Stimulated activated naive CD8-positive, alpha-beta T cell treated with anti-CD3 and anti-CD28 coated beads, Interleukin-15, Interleukin-2, amounts not matched to agents 100 ng/mL and 50 ng/mL, for 24 hours (primary cell): ENCODE measurements around the gene BRINP1.

Source experiments
- H3K27ac Mint-ChIP-seq: one replicate; pipeline ENCODE4 v1.8.0; 2021; ENCODE audit warnings: mild to moderate bottlenecking, mixed read lengths
- H3K27me3 Mint-ChIP-seq: one replicate; pipeline ENCODE4 v1.8.0; 2021; ENCODE audit warnings: mixed read lengths
- H3K36me3 Mint-ChIP-seq: one replicate; pipeline ENCODE4 v1.8.0; 2021; ENCODE audit warnings: low read depth, mixed read lengths
- H3K4me1 Mint-ChIP-seq: one replicate; pipeline ENCODE4 v1.8.0; 2021; ENCODE audit warnings: low read depth, mixed read lengths
- H3K4me3 Mint-ChIP-seq: one replicate; pipeline ENCODE4 v1.8.0; 2021; ENCODE audit warnings: mild to moderate bottlenecking, mixed read lengths
- H3K9me3 Mint-ChIP-seq: one replicate; pipeline ENCODE4 v1.8.0; 2021; ENCODE audit warnings: mixed read lengths

BRINP1 gene

DNA sequence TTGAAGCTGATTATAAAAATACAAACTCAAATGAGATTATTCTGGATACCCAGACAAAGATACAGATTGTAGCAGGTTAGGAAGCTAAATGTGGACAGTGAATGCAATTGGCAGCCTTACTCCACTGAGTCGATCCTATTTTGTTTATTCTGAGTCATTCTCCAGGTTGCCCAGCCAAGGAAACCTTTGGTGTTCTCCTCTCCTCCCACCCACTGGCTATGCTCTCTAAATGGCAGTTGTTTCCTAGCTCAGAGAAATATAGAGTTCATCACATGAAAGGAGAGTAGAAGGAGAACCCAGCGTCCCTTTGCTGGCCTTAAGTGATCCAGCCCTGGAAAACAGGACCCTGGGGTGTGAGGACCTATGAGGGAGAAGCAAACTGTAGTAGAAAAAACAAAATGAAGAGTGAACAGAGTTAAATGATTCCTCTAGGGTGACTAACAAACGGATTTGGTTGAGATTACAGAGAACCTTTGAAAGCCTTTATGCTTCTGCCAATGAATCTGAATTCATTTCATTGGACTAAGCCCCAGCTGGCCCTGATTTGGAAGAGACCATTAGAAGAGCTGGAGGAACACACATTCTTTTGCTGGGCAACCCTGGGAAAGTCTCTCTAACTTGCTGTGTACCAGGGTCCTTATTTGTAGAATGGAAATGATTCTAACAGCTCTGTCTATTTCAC is 95.1 kb downstream of the BRINP1 start:
- Mint-ChIP-seq H3K36me3 (no peaks in the 10 kb centered on the region), H3K4me1 (no peaks in the 10 kb centered on the region), H3K27ac (no peak overlapping the region), H3K27me3 (peaks cover 3% of the 10 kb centered on the region), H3K4me3 (no peak overlapping the region), H3K9me3 (no peaks in the 10 kb centered on the region)

DNA sequence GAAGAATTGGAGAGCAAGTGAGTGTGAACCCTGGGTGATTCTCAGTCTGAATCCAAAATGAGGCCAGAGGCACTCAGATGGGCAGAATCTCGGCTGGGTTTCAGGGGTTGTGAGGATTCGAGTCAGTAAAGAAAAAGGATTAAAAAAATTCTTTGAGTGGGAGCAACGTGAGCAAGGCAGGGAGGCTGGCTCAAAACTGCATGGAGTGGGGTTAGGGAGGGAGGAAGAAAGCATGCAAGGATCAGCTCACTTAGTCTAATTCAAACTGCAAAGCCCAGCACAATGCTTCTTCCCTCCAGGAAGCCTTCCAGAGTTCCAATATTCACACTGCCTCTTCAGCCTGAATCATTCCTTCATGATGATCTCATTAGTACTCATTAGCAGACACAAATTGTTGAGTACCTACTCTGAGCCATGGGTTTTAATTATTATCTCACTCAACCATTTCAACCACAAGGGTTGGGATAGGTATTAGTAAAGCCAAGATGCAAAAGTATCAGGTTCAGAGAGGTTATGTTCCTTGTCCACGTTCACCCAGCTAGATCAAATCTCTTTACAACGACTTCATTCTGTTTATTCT is 95.8 kb downstream of the BRINP1 start:
- Mint-ChIP-seq H3K27me3 (peaks cover 3% of the 10 kb centered on the region), H3K4me1 (no peaks in the 10 kb centered on the region), H3K9me3 (no peaks in the 10 kb centered on the region), H3K4me3 (no peak overlapping the region), H3K27ac (no peak overlapping the region), H3K36me3 (no peaks in the 10 kb centered on the region)

DNA sequence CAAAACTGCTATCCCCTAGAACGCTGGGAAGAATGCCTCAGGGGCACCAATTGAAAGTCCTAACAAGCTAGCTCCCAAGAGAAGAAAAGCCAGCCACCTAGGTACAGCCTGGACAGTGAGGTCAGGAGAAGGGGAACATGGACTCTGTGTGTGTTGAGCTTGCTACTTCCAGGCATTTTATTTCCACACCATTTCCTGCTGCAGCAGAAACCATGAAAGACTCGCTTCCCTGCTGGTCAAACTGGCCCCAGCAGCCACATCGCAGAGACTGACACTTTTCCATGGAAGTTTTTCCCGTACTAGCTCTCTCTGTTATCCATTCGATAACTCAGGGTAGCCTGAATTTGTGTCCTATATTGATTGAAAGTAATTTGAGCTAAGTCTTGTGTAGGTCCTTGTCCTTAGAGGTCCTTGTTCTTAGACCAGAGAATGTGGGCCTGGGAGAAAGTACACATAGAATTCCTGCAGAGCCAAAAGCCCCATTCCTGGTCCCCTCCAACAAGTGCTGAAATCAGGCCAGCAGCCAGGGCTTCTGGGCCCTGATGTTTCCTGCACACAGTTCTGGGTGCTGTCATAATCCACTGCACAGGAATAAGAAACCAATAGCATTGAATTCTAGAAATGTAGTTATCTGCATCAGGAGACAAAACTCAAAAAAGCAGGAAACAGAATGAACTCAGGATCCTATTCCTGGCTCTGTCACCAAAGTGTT is 96.6 kb downstream of the BRINP1 start:
- H3K4me3 Mint-ChIP-seq, result no peak overlapping the region
- H3K4me1 Mint-ChIP-seq, result no peaks in the 10 kb centered on the region
- peaks cover 3% of the 10 kb centered on the region for H3K27me3 Mint-ChIP-seq
- H3K9me3 Mint-ChIP-seq, result no peaks in the 10 kb centered on the region
- H3K36me3 Mint-ChIP-seq, result no peaks in the 10 kb centered on the region
- H3K27ac Mint-ChIP-seq, result no peak overlapping the region

DNA sequence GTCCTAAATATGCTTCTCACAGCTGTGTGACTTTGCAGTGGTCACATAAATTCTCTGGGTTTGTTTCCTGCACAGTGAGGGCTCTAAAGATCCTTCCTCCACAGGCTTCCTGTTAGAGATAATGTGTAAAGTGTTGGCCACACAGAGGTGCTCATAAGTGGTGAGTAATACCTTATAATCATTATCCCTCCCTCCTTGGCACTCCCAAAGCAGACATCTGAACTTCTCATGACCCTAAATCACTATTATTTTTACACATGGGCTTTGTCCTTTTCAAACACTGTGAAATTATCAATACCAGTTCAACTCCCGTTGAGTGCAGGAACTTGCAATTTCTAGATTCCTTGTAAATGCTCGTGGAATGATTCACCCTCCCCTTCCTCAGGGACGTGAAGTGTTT is 100.2 kb downstream of the BRINP1 start:
- Mint-ChIP-seq H3K4me3 (no peak overlapping the region), H3K27me3 (peaks cover 4% of the 10 kb centered on the region)

DNA sequence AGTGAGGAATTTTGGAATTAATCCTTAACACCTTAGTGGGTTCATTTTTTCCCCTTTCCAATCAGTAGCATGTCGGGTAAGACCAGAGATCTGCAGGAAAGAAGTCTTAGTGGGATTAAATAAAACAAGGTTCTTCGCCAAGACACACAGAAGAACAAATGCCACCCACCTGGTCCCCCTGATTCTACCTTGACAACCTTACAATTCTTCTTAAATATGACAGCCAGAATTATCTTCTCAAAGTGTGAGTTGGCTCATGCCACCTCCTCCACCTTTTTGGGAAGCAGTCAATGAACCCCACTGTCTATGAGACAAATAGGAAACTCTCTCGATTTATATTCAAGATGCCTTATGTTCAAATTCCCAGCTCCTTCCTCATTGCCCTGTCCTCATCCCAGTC is 105.1 kb downstream of the BRINP1 start:
- Mint-ChIP-seq H3K4me1 (no peaks in the 10 kb centered on the region), H3K9me3 (peaks cover 12% of the 10 kb centered on the region), H3K4me3 (no peak overlapping the region), H3K36me3 (no peaks in the 10 kb centered on the region), H3K27me3 (peaks cover 4% of the 10 kb centered on the region), H3K27ac (no peak overlapping the region)

More for the DNA sequence above, 100.2 kb downstream of the BRINP1 start:
- peaks cover 12% of the 10 kb centered on the region for H3K9me3 Mint-ChIP-seq
- H3K27ac Mint-ChIP-seq, result no peak overlapping the region
- no peaks in the 10 kb centered on the region for H3K36me3 Mint-ChIP-seq
- no peaks in the 10 kb centered on the region for H3K4me1 Mint-ChIP-seq

DNA sequence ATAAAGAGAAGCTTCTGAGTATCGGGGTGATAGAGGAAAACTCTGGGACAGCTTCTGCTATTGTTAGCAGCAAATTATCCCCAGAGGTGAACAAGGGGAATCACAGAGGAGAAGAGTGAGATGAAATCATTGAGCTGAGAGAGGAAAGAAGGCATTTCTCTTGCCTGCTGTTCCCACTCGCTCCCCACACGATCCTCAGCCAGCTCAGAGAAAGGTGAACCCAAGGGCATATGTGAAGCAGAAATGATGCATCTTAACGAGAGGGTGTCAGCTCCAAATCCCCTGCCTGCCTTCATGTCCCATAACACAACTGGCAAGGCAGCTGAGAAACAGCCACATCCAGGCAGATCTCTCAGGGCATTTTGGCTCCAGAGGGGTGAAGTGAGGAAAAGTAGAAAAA is 111.6 kb downstream of the BRINP1 start:
- Mint-ChIP-seq H3K27ac (no peak overlapping the region), H3K4me3 (no peak overlapping the region), H3K36me3 (no peaks in the 10 kb centered on the region), H3K9me3 (peaks cover 7% of the 10 kb centered on the region), H3K27me3 (no peaks in the 10 kb centered on the region), H3K4me1 (no peaks in the 10 kb centered on the region)

DNA sequence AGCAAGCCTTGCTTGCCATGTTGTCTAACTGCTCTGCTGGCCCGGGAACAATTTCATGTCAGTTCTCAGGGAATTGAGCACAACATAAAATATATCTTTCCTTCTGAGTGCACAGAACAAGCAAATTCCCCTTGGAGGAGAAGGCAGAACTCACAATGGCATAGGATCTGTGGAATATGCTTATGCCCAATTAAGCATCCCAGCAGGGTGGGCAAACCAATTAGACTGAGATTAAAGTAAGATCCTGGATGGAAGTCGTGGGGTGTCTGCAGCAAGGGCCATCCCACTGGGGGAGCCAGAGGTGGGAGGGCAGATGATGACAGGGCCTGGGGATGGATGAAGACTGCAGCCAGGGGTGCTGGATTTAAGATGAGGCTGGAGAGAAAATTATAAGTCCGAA is 114.1 kb downstream of the BRINP1 start:
- Mint-ChIP-seq H3K4me3 (no peak overlapping the region), H3K27me3 (no peaks in the 10 kb centered on the region), H3K36me3 (no peaks in the 10 kb centered on the region), H3K4me1 (no peaks in the 10 kb centered on the region), H3K27ac (no peak overlapping the region), H3K9me3 (peaks cover 7% of the 10 kb centered on the region)

DNA sequence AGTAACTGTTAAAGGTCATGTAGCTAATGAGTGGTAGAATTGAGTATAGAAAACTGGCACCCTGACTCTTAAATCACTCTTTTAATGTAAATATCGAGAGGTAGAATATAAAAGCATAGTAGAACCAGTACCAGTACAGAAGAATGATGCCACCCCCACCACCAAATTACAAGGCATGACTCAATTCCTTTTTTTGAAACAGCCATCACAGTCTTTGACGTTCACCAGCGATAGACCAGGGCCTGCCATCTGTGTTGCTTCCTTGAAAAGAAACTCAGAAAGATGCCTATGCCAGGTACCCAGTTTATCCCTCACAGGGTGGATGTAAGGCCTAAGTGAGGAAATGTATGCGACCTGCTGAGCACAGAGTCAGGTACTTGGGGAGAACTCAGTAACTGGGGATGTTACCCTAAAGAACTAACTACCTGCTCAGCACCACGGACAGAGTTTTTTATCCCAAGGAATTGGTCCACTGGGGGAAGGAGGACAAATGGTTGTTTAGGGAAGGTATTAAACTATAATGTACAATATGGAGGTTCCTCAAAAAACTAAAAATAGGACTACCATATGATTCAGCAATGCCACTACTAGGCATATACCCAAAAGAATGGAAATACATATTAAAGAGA is 116.5 kb downstream of the BRINP1 start:
- no peaks in the 10 kb centered on the region for H3K36me3 Mint-ChIP-seq
- H3K27ac Mint-ChIP-seq, result no peak overlapping the region
- no peaks in the 10 kb centered on the region for H3K4me1 Mint-ChIP-seq
- peaks cover 11% of the 10 kb centered on the region for H3K9me3 Mint-ChIP-seq
- H3K4me3 Mint-ChIP-seq, result no peak overlapping the region
- H3K27me3 Mint-ChIP-seq, result no peaks in the 10 kb centered on the region

DNA sequence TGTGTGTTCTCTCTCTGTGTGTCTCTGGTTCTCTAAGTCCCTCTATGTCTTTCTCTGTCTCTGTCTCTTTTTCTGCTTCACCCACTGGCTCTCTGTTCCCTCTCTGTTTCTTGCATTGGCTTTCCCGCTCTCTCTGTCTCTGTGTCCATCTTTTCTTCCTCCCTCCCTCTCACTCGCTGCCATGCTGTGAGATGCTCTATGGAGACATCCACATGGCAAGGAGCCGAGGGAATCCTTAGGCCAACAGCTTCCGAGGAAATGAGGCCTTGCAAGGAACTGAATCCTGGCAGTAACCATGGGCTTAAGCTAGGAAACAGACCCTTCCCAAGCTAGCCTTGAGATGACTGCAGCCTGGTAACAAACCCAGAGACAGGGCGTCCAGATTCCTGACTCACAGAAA is 117.3 kb downstream of the BRINP1 start:
- H3K27ac Mint-ChIP-seq, result no peak overlapping the region
- H3K4me1 Mint-ChIP-seq, result no peaks in the 10 kb centered on the region
- H3K9me3 Mint-ChIP-seq, result peaks cover 12% of the 10 kb centered on the region
- H3K36me3 Mint-ChIP-seq, result no peaks in the 10 kb centered on the region
- no peaks in the 10 kb centered on the region for H3K27me3 Mint-ChIP-seq
- no peak overlapping the region for H3K4me3 Mint-ChIP-seq

DNA sequence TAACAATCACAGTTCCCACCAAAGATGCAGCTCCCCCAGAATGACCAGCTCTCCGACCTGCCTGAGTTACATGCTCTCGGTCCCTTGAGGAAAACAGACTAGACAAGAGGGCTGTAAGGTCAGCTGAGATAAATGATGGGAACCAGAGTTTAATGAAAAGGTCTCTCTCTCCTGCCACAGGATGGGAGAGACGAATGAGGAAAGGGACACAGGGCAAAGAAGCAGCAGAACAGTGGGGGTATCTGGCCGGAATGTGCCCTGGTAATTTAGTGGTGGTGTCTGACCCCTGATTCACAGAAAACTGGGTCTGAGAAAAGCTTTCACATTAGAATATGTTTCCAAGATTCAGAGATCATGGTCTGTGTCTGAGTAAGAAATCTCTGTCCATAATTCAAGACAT is 118.5 kb downstream of the BRINP1 start:
- no peaks in the 10 kb centered on the region for H3K36me3 Mint-ChIP-seq
- H3K4me3 Mint-ChIP-seq, result no peak overlapping the region
- no peak overlapping the region for H3K27ac Mint-ChIP-seq
- peaks cover 12% of the 10 kb centered on the region for H3K9me3 Mint-ChIP-seq
- no peaks in the 10 kb centered on the region for H3K4me1 Mint-ChIP-seq
- H3K27me3 Mint-ChIP-seq, result no peaks in the 10 kb centered on the region

DNA sequence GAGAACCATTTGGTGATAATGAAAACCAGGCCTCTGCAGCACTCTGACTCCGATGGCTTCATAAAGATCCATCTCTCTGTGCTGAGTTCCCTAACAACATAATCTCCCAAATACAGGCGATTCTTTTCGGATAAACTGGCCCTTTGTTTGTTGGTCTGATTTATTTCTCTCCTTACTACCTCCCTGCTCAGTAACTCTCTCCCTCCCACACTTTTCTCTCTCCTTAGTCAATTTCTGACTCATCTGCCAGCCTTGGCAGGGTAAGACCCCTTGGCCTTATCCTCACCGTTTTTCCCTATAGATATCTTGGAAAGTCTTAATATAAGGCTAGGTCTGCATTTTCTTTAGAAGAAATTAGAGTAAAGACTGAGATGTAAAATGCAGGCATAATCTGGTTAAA is 128.7 kb downstream of the BRINP1 start:
- Mint-ChIP-seq H3K4me3 (no peak overlapping the region), H3K27me3 (no peaks in the 10 kb centered on the region), H3K9me3 (peaks cover 4% of the 10 kb centered on the region), H3K4me1 (no peaks in the 10 kb centered on the region), H3K27ac (no peak overlapping the region), H3K36me3 (no peaks in the 10 kb centered on the region)

DNA sequence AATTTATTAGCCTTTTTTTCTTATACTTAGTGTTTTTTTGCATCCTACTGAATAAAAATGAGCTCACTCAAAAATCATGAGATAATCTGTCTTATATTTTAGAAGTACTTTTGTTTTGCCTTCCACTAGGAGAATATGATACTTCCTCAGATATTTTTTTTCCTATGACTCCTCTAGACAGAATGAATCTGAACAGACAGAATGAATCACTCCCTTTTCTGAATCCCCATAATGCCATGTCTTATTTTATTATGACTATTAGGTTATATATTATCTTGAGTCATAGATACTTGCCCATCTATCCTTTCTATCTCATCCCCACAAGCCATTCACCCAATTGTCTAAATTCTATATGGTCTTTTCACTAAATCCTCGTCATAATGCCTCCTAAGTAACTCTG is 134.6 kb downstream of the BRINP1 start:
- Mint-ChIP-seq H3K27me3 (no peaks in the 10 kb centered on the region), H3K36me3 (no peaks in the 10 kb centered on the region), H3K27ac (no peak overlapping the region), H3K4me3 (no peak overlapping the region), H3K9me3 (peaks cover 4% of the 10 kb centered on the region), H3K4me1 (no peaks in the 10 kb centered on the region)

DNA sequence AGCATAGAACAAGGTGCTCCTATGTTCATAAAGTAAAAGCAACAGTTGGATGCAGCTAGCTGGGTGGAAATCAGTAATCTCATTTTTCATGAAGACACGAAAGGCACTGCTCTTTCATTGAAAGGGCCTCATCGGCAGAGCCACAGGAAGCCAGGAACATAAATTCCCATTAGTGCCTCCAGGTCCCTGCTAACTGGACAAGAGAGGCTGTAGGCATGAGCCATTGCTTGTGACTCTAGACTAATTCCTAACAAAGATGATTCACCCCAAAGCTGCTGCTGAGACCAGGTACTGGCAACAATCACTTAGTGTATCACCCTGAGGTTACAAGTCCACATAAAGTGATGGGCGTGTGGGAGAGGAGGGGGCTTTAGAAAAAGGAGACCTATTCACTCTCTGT is 141.8 kb downstream of the BRINP1 start:
- no peaks in the 10 kb centered on the region for H3K36me3 Mint-ChIP-seq
- H3K27me3 Mint-ChIP-seq, result no peaks in the 10 kb centered on the region
- H3K27ac Mint-ChIP-seq, result no peak overlapping the region
- H3K4me1 Mint-ChIP-seq, result no peaks in the 10 kb centered on the region
- H3K9me3 Mint-ChIP-seq, result peaks cover 4% of the 10 kb centered on the region
- no peak overlapping the region for H3K4me3 Mint-ChIP-seq

DNA sequence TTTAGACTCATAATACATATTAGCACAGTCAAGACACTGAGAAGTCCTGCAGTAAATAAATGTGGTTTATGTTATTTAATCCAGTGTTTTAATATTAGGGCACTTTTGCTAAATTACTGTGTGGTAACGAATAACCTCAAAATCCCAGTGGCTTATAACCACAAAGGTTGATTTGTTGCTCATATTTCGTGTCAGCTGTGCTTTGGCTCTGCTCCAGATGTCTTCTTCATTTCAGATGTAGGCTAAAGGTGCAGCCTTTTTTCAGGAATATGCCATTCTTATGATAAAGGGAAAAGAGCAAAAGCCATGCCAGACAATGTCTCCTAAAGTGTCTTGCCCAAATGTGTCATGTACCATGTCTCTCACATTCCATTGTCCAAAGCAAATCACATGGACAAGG is 144.8 kb downstream of the BRINP1 start:
- Mint-ChIP-seq H3K9me3 (peaks cover 9% of the 10 kb centered on the region), H3K27ac (no peak overlapping the region), H3K36me3 (no peaks in the 10 kb centered on the region), H3K4me3 (no peak overlapping the region), H3K4me1 (no peaks in the 10 kb centered on the region), H3K27me3 (no peaks in the 10 kb centered on the region)

DNA sequence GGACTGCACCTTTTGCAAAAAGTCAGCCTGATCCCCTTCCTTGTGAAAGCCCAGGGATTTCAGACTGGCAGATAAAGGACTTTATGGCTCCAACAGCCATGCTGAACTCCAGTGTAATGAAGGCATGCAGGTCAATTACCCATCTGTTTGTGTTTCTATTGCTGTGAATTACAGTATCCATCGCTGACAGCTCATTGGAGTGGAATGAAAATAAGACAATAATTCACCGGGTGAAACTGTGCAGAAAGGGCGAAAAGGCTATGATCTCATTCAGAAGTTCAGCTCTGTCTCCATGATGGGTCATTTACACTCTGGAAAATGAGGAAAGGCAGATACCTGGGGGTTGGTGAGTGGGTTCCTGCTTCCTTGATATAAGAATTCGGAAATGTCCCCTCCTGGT is 148.0 kb downstream of the BRINP1 start:
- Mint-ChIP-seq H3K9me3 (peaks cover 13% of the 10 kb centered on the region), H3K36me3 (no peaks in the 10 kb centered on the region), H3K27ac (no peak overlapping the region), H3K4me3 (no peak overlapping the region), H3K27me3 (no peaks in the 10 kb centered on the region), H3K4me1 (no peaks in the 10 kb centered on the region)
